Adrenal gland (tissue), 5 donors: ENCODE data around the gene ITGB3BP.

ENCODE experiments used
- POLR2A ChIP-seq, 2 donors: fragments of 450-650 bp; IDR thresholded peaks; one replicate each; pipeline ENCODE4 v1.6.1; 2017; ENCODE audit warnings: antibody characterized with exemption in 2 of 2, mild to moderate bottlenecking in 2 of 2, moderate library complexity in 1 of 2
- TF ChIP-seq, protein P1 (sequence below), 6 experiments: fragments of 450-650 bp in 4 of 6; fragments of 200-600 bp in 2 of 6; sonication (generic) in 1 of 6; IDR thresholded peaks; 1 replicate in 5 of 6; 2 replicates in 1 of 6; pipeline versions ENCODE4 v1.5.1 to v1.8.0; 2016 to 2021; ENCODE audit warnings: antibody characterized with exemption in 6 of 6, mild to moderate bottlenecking in 2 of 6, moderate library complexity in 1 of 6
- donor health status: DM: no; HTN: no; CAD: no.

DNA sequence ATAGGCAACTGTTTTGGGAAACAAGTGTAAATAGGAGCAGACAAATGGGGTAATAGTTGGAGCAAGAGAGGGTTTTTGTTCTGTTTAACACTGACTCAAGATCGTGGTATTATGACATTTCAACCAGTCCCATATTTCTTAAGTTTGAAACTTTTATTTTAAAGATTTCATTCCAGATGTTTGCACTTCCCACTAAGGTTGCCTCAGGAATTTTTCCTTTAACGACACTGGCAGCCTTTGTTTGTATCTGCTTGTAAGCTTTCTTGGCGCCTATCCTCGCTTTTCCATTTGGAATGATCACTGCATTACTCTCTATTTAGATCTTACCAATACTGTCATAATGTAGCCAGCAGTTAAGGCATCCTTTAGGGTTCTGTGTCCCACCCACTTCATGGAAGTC is 87.9 kb downstream of the ITGB3BP start:
- TF ChIP-seq, protein P1, sequence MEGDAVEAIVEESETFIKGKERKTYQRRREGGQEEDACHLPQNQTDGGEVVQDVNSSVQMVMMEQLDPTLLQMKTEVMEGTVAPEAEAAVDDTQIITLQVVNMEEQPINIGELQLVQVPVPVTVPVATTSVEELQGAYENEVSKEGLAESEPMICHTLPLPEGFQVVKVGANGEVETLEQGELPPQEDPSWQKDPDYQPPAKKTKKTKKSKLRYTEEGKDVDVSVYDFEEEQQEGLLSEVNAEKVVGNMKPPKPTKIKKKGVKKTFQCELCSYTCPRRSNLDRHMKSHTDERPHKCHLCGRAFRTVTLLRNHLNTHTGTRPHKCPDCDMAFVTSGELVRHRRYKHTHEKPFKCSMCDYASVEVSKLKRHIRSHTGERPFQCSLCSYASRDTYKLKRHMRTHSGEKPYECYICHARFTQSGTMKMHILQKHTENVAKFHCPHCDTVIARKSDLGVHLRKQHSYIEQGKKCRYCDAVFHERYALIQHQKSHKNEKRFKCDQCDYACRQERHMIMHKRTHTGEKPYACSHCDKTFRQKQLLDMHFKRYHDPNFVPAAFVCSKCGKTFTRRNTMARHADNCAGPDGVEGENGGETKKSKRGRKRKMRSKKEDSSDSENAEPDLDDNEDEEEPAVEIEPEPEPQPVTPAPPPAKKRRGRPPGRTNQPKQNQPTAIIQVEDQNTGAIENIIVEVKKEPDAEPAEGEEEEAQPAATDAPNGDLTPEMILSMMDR (IDR thresholded peaks at IDR 0.05), result no peak
- no peak for TF ChIP-seq POLR2A (IDR thresholded peaks at IDR 0.05)
